CD14-positive monocyte (primary cell): ENCODE results near the gene SLC25A25. TPM values are rescaled to one million over a fixed set of nuclear protein-coding genes. Genes with fewer than 3 reads are reported as not detected.

ENCODE experiments used
- DNase-seq, 3 donors: peaks; one replicate each; pipeline ENCODE4 v3.0.0-alpha.2; 2011 to 2022
- H2AFZ ChIP-seq: 2 replicates; pipeline ENCODE4 v1.6.0; 2012; ENCODE audit warnings: mild to moderate bottlenecking, low read depth, low read length, inconsistent platforms; ENCODE audit not compliant: insufficient read depth, poor library complexity, severe bottlenecking
- H3K27ac ChIP-seq, 2 donors: 1 replicate in 1 of 2; 2 replicates in 1 of 2; pipeline ENCODE4 v1.5.1; 2012 to 2013; ENCODE audit warnings: low read length in 2 of 2, control low read depth in 1 of 2, inconsistent platforms in 1 of 2, low read depth in 1 of 2, mild to moderate bottlenecking in 1 of 2
- H3K27me3 ChIP-seq, 2 donors: one replicate each; pipeline versions ENCODE4 v1.6.0 to v1.6.1; 2011 to 2013; ENCODE audit warnings: low read length in 2 of 2; ENCODE audit not compliant: control insufficient read depth in 2 of 2, insufficient read depth in 2 of 2
- H3K36me3 ChIP-seq, 2 donors: replicated peaks in 1 of 2; 1 replicate in 1 of 2; 2 replicates in 1 of 2; pipeline versions ENCODE4 v1.5.1 to v1.6.1; 2012 to 2013; ENCODE audit warnings: low read length in 2 of 2, control low read depth in 1 of 2, inconsistent platforms in 1 of 2, mild to moderate bottlenecking in 1 of 2; ENCODE audit not compliant: insufficient read depth in 2 of 2, control insufficient read depth in 1 of 2
- H3K4me1 ChIP-seq, 2 donors: 1 replicate in 1 of 2; 2 replicates in 1 of 2; pipeline versions ENCODE4 v1.5.1 to v1.6.1; 2012 to 2013; ENCODE audit warnings: low read length in 2 of 2, control low read depth in 1 of 2, inconsistent platforms in 1 of 2, mild to moderate bottlenecking in 1 of 2, moderate library complexity in 1 of 2; ENCODE audit not compliant: insufficient read depth in 2 of 2, control insufficient read depth in 1 of 2
- H3K4me2 ChIP-seq: replicated peaks from 2 replicates; pipeline ENCODE3; 2012; ENCODE audit warnings: low read length, moderate library complexity, mild to moderate bottlenecking; ENCODE audit not compliant: poor library complexity, severe bottlenecking; ENCODE audit errors: extremely low read depth
- H3K4me3 ChIP-seq, 3 experiments: fragments of 200-600 bp in 1 of 3; sonication (generic) in 1 of 3; replicated peaks in 1 of 3; 1 replicate in 2 of 3; 2 replicates in 1 of 3; pipeline ENCODE4 v1.5.1; 2011 to 2013; ENCODE audit warnings: low read length in 3 of 3, mild to moderate bottlenecking in 3 of 3, control low read depth in 2 of 3, low read depth in 2 of 3, inconsistent platforms in 1 of 3, moderate library complexity in 1 of 3
- H3K79me2 ChIP-seq: 2 replicates; pipeline ENCODE4 v1.6.0; 2012; ENCODE audit warnings: mild to moderate bottlenecking, control low read depth, inconsistent platforms, low read length, moderate library complexity; ENCODE audit not compliant: insufficient read depth
- H3K9ac ChIP-seq: 2 replicates; pipeline ENCODE4 v1.6.0; 2017; ENCODE audit warnings: low read length, mild to moderate bottlenecking; ENCODE audit not compliant: insufficient read depth, poor library complexity, severe bottlenecking
- H3K9me3 ChIP-seq, 2 donors: replicated peaks in 1 of 2; 1 replicate in 1 of 2; 2 replicates in 1 of 2; pipeline versions ENCODE4 v1.5.1 to v1.6.1; 2012 to 2013; ENCODE audit warnings: low read length in 2 of 2, control low read depth in 1 of 2; ENCODE audit not compliant: control insufficient read depth in 1 of 2, insufficient read depth in 1 of 2
- H4K20me1 ChIP-seq: 2 replicates; pipeline ENCODE4 v1.6.0; 2012; ENCODE audit warnings: mild to moderate bottlenecking, low read length, control low read depth, moderate library complexity; ENCODE audit not compliant: insufficient read depth
- H3K27ac Mint-ChIP-seq, 7 donors: one replicate each; pipeline ENCODE4 v1.8.0; 2020; ENCODE audit warnings: mild to moderate bottlenecking in 7 of 7, mixed read lengths in 7 of 7, moderate library complexity in 6 of 7, inconsistent platforms in 2 of 7
- H3K27me3 Mint-ChIP-seq, 3 donors: one replicate each; pipeline ENCODE4 v1.8.0; 2021 to 2022; ENCODE audit warnings: low read depth in 3 of 3, mild to moderate bottlenecking in 3 of 3, mixed read lengths in 3 of 3, moderate library complexity in 3 of 3, inconsistent platforms in 1 of 3
- H3K36me3 Mint-ChIP-seq, 2 donors: one replicate each; pipeline ENCODE4 v1.8.0; 2020; ENCODE audit warnings: mixed read lengths in 2 of 2, inconsistent platforms in 1 of 2, mild to moderate bottlenecking in 1 of 2
- H3K4me1 Mint-ChIP-seq: one replicate; pipeline ENCODE4 v1.8.0; 2020; ENCODE audit warnings: mild to moderate bottlenecking, mixed read lengths
- H3K4me3 Mint-ChIP-seq, 2 donors: one replicate each; pipeline ENCODE4 v1.8.0; 2020; ENCODE audit warnings: mild to moderate bottlenecking in 2 of 2, mixed read lengths in 2 of 2, moderate library complexity in 1 of 2
- H3K9me3 Mint-ChIP-seq, 7 donors: one replicate each; pipeline ENCODE4 v1.8.0; 2020 to 2022; ENCODE audit warnings: mixed read lengths in 7 of 7, mild to moderate bottlenecking in 6 of 7, moderate library complexity in 6 of 7, inconsistent platforms in 2 of 7
- WGBS: methylation state at CpG from one replicate; pipeline ENCODE4 v1.1.5; 2013; ENCODE audit warnings: missing lambda C conversion rate; ENCODE audit not compliant: insufficient coverage; 5-methylcytosine and 5-hydroxymethylcytosine counted together
- intact Hi-C, 2 donors: fragments of 100-400 bp; cut with micrococcal nuclease; formaldehyde crosslinking; loops; one replicate each; pipeline versions ENCODE4 v1.15.0 to v1.15.1; 2023
- polyA plus RNA-seq, 3 donors: library from polyadenylated mRNA; depleted of rRNA in 1 of 3; unstranded in 2 of 3; stranded (reverse) in 1 of 3; fragments of 300-500 nt in 2 of 3; fragments of >200 nt in 1 of 3; fragmentation: Illumina TruSeq in 2 of 3; gene quantifications; 1 replicate in 2 of 3; 2 replicates in 1 of 3; pipeline ENCODE4 v1.2.3, GENCODE V29; 2012 to 2021
- TF ChIP-seq, protein P1 (sequence below): fragments of 200-600 bp; IDR thresholded peaks from one replicate; pipeline ENCODE4 v1.8.0; 2022; ENCODE audit warnings: antibody characterized with exemption, mild to moderate bottlenecking

Gene SLC25A25
- polyA plus RNA-seq, 3 donors, result 5.1 to 43.3 (median 6.3) TPM

DNA sequence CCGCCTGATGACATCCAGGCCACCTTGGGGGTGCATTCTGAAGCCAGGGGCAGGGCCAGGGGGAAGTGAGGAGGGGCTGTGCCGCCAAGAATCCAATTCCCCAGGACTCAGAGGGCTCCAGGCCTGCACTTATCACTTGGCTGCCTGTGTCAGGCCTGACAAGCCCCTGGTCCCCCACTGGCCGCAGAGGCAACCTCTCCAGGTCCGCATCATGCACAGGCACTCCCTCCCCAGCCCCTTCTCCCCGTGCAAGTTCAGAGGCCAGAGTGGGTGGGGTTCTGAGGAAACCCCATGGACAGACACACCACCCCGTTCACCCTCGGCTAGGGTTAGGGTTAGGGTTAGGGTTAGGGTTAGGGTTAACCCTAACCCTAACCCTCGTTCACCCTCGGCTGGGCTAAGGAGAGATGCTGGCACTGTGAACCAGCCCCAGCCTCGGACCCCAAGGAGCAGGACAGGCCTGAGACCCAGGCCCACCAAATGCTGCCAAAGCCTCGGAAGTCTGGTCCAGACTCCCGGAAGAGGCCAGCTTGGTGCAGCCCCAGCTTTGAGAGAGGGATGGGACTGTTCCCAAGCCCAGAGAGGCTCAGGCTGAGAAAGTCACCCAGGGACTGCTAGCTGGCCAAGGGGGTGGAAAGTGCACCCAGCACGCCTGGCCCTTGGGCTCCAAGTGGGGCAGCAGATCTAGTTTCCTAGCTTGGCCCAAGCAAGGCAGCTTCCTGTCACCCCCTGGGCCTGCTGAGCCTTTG, 86.1 kb downstream of the SLC25A25 start:
- no peaks in the 10 kb centered on the region for H3K36me3 ChIP-seq
- H3K4me2 ChIP-seq, result no peak overlapping the region
- no peak for DNase-seq
- TF ChIP-seq, protein P1, sequence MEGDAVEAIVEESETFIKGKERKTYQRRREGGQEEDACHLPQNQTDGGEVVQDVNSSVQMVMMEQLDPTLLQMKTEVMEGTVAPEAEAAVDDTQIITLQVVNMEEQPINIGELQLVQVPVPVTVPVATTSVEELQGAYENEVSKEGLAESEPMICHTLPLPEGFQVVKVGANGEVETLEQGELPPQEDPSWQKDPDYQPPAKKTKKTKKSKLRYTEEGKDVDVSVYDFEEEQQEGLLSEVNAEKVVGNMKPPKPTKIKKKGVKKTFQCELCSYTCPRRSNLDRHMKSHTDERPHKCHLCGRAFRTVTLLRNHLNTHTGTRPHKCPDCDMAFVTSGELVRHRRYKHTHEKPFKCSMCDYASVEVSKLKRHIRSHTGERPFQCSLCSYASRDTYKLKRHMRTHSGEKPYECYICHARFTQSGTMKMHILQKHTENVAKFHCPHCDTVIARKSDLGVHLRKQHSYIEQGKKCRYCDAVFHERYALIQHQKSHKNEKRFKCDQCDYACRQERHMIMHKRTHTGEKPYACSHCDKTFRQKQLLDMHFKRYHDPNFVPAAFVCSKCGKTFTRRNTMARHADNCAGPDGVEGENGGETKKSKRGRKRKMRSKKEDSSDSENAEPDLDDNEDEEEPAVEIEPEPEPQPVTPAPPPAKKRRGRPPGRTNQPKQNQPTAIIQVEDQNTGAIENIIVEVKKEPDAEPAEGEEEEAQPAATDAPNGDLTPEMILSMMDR, result no peak
- WGBS, result 91% methylated on average over 7 of the region's 13 CpGs
- H3K4me1 ChIP-seq, result peaks cover under 1% of the 10 kb centered on the region in 2 donors
- no peaks in the 10 kb centered on the region for H3K79me2 ChIP-seq
- H3K9me3 ChIP-seq, result no peaks in the 10 kb centered on the region
- Mint-ChIP-seq H3K36me3 (no peaks in the 10 kb centered on the region), H3K9me3 (no peaks in the 10 kb centered on the region), H3K27me3 (peaks cover 1 to 7% (median 5%) of the 10 kb centered on the region in 3 donors), H3K4me3 (no peak overlapping the region), H3K4me1 (no peaks in the 10 kb centered on the region), H3K27ac (peak overlapping the region in 1 of 7 donors; percentile 25)
- no peak overlapping the region for H3K27ac ChIP-seq
- H3K27me3 ChIP-seq, result no peaks in the 10 kb centered on the region
- no peak overlapping the region for H2AFZ ChIP-seq
- intact Hi-C loops, result no loop called here
- no peak overlapping the region for H3K4me3 ChIP-seq
- no peak overlapping the region for H3K9ac ChIP-seq
- no peaks in the 10 kb centered on the region for H4K20me1 ChIP-seq

DNA sequence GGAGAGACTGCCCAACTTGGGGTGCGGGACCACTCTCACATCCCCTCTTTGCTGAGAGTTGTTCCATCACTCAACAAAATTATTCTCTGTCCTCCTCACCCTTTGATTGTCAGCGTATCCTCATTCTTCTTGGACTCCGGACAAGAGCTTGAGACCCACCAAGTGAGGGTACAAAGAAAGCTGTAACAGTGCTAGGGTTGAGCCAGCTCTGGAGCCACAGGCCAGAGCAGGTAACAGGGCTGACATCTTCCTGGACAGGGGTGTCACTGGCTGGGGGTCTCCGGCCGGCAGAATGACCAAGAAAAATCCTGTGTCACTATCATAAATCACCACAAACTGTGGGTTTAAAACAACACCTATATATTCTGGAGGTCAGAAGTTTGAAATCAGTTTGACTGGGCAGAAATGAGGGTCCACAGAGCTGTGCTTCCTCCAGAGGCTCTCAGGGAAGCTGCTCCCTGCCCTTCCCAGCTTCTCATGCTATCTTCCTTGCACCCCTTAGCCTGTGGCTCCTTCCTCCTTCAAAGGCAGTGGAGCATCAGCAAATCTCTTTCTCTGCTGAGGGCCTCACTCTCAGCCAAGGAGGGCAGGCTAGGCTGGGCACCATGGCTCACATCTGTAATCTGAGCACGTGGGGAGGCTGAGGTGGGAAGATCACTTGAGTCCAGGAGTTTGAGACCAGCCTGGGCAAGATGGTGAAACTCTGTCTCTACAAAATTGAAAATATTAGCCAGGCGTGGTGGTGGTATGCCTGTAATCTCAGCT, 87.9 kb downstream of the SLC25A25 start:
- Mint-ChIP-seq H3K4me3 (no peak overlapping the region), H3K27ac (no peak overlapping the region), H3K4me1 (peaks cover 8% of the 10 kb centered on the region), H3K36me3 (no peaks in the 10 kb centered on the region), H3K9me3 (no peaks in the 10 kb centered on the region), H3K27me3 (peaks cover 1 to 5% (median 4%) of the 10 kb centered on the region in 3 donors)
- Histone ChIP-seq H3K27ac (no peak overlapping the region), H3K9me3 (no peaks in the 10 kb centered on the region), H3K9ac (no peak overlapping the region), H3K4me3 (no peak overlapping the region), H3K27me3 (no peaks in the 10 kb centered on the region), H4K20me1 (no peaks in the 10 kb centered on the region), H2AFZ (no peak overlapping the region), H3K36me3 (no peaks in the 10 kb centered on the region), H3K4me2 (no peak overlapping the region), H3K79me2 (peaks cover 5% of the 10 kb centered on the region), H3K4me1 (peaks cover 12 to 16% of the 10 kb centered on the region in 2 donors)
- no peak for DNase-seq
- TF ChIP-seq, protein P1, result no peak
- intact Hi-C loops, result no loop called here
- 91% methylated on average over 2 of the region's 7 CpGs for WGBS

Other genes with a start within 250 kb of the SLC25A25 start
- 10 to 100 TPM; 15.7 to 26.0 (median 17.9) TPM for gene ENG, start 213.6 kb upstream of the SLC25A25 start, polyA plus RNA-seq
- gene AK1, start 190.6 kb upstream of the SLC25A25 start, polyA plus RNA-seq, result 1 to 10 TPM in 1 of 3 donors, not detected in 2; 3.5 TPM
- 10 to 100 TPM in 2 of 3 donors, 1 to 10 TPM in 1; 8.2 to 14.4 (median 12.0) TPM for gene ST6GALNAC6, start 168.6 kb upstream of the SLC25A25 start, polyA plus RNA-seq
- gene ST6GALNAC4, start 151.2 kb upstream of the SLC25A25 start, polyA plus RNA-seq, result 10 to 100 TPM in 2 of 3 donors, 1 to 10 TPM in 1; 8.9 to 14.0 (median 10.3) TPM
- under 1 TPM; 0.31 to 0.57 (median 0.39) TPM for gene PIP5KL1, start 137.5 kb upstream of the SLC25A25 start, polyA plus RNA-seq
- gene DPM2, start 130.4 kb upstream of the SLC25A25 start, polyA plus RNA-seq, result 10 to 100 TPM; 22.4 to 28.7 (median 25.4) TPM
- 1 to 10 TPM in 2 of 3 donors, under 1 TPM in 1; 0.86 to 2.3 (median 2.1) TPM for gene EEIG1, start 87.2 kb upstream of the SLC25A25 start, polyA plus RNA-seq
- 1 to 10 TPM; 4.6 to 6.5 (median 5.6) TPM for gene NAIF1, start 912 bp upstream of the SLC25A25 start, polyA plus RNA-seq
- 10 to 100 TPM; 42.0 to 71.5 (median 49.4) TPM for gene PTGES2, start 59.5 kb downstream of the SLC25A25 start, polyA plus RNA-seq
- gene LCN2, start 81.2 kb downstream of the SLC25A25 start, polyA plus RNA-seq, result under 1 TPM in 1 of 3 donors, not detected in 2; 0.83 TPM
- gene BBLN, start 92.0 kb downstream of the SLC25A25 start, polyA plus RNA-seq, result 10 to 100 TPM; 51.5 to 74.8 (median 54.5) TPM
- gene CIZ1, start 123.3 kb downstream of the SLC25A25 start, polyA plus RNA-seq, result 10 to 100 TPM in 1 of 3 donors, 1 to 10 TPM in 2; 3.4 to 53.7 (median 5.9) TPM
- 1 to 10 TPM in 1 of 3 donors, under 1 TPM in 2; 0.05 to 4.9 (median 0.56) TPM for gene DNM1, start 135.1 kb downstream of the SLC25A25 start, polyA plus RNA-seq
- 10 to 100 TPM in 1 of 3 donors, 1 to 10 TPM in 2; 2.9 to 34.2 (median 4.6) TPM for gene GOLGA2, start 207.8 kb downstream of the SLC25A25 start, polyA plus RNA-seq
- 10 to 100 TPM; 14.4 to 18.0 (median 16.2) TPM for gene SWI5, start 208.0 kb downstream of the SLC25A25 start, polyA plus RNA-seq